Measurements from ENCODE around the gene HIPK3.
A peak's percentile ranks its signal among the peaks of the same experiment; 100 is the strongest.

HIPK3 gene

GRCh38 chr11:33323421-33323820, 66.2 kb downstream of the HIPK3 start:
- Histone ChIP-seq H3K9me2 (replicated peaks; ENCODE audit: low read depth, low read length) (no peaks in the 10 kb centered on the region), H3K4me2 (ENCODE audit: low read depth, low read length, poor library complexity, severe bottlenecking) (no peak overlapping the region), H3K27me3 (ENCODE audit: insufficient read depth, low read length, poor library complexity, severe bottlenecking) (no peaks in the 10 kb centered on the region), H4K20me1 (ENCODE audit: insufficient read depth, low read length, poor library complexity, severe bottlenecking) (peaks cover 11% of the 10 kb centered on the region), H3K36me3 (ENCODE audit: insufficient read depth, low read length) (no peaks in the 10 kb centered on the region), H3K9ac (ENCODE audit: low read depth, low read length, poor library complexity, severe bottlenecking) (no peak overlapping the region), H3K79me2 (ENCODE audit: insufficient read depth, low read length) (peaks cover 75% of the 10 kb centered on the region), H3K4me1 (ENCODE audit: insufficient read depth, low read length, poor library complexity, severe bottlenecking) (peaks cover 12% of the 10 kb centered on the region), H2AFZ (ENCODE audit: low read length) (no peak overlapping the region), H3K9me3 (ENCODE audit: insufficient read depth, low read depth, low read length) (no peaks in the 10 kb centered on the region), H3F3A (ENCODE audit: low read depth) (no peaks in the 10 kb centered on the region), H3K4me3 (ENCODE audit: low read length, poor library complexity, severe bottlenecking) (no peak overlapping the region)
- TF ChIP-seq CTCF (conservative IDR thresholded peaks at IDR 0.05; ENCODE audit: low read length) (peak; percentile 23), EZH2phosphoT487 (IDR thresholded peaks at IDR 0.05; ENCODE audit: borderline replicate concordance) (no peak)

DNA sequence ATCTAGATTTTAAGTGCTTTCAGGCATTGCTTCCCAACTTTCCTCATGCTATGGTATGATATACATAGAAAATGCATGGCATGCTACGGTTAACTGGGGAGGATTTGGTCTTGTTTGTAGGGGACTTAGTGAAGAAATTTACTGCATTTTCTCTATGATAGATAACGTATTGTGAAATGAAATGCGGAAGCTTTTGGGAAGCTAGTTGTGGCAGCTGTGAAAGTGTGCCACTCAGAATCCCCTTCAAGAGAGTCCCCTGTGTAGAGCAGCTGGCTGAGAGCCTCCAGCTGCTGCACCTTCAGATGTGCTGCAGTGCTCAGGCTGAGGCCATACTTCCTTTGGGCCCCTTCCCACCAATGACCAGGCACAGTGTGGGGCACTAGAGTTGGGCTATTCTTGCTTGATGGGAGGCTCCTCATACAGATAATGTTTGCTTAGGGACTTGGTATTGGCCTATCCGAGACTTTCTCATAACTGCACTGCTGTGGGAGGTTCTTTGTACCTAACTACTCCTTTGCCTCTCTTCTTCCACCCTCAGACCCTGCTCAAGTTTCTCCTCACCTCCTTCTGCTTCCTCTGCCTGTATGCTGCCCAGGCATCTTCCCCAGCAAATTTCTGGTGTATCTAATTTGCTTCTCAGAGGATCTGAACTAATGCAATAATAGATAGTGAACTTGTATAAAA, 67.3 kb downstream of the HIPK3 start:
- H3K27me3 ChIP-seq (ENCODE audit: insufficient read depth, low read length, poor library complexity, severe bottlenecking): no peaks in the 10 kb centered on the region
- no peak overlapping the region for H2AFZ ChIP-seq (ENCODE audit: low read length)
- no peaks in the 10 kb centered on the region for H3K36me3 ChIP-seq (ENCODE audit: insufficient read depth, low read length)
- peaks cover 11% of the 10 kb centered on the region for H4K20me1 ChIP-seq (ENCODE audit: insufficient read depth, low read length, poor library complexity, severe bottlenecking)
- no peaks in the 10 kb centered on the region for H3K9me2 ChIP-seq (replicated peaks; ENCODE audit: low read depth, low read length)
- H3K9ac ChIP-seq (ENCODE audit: low read depth, low read length, poor library complexity, severe bottlenecking): no peak overlapping the region
- no peaks in the 10 kb centered on the region for H3K9me3 ChIP-seq (ENCODE audit: insufficient read depth, low read depth, low read length)
- H3K4me2 ChIP-seq (ENCODE audit: low read depth, low read length, poor library complexity, severe bottlenecking): no peak overlapping the region
- no peak overlapping the region for H3K4me3 ChIP-seq (ENCODE audit: low read length, poor library complexity, severe bottlenecking)
- peaks cover 12% of the 10 kb centered on the region for H3K4me1 ChIP-seq (ENCODE audit: insufficient read depth, low read length, poor library complexity, severe bottlenecking)
- TF ChIP-seq CTCF (conservative IDR thresholded peaks at IDR 0.05; ENCODE audit: low read length) (no peak), EZH2phosphoT487 (IDR thresholded peaks at IDR 0.05; ENCODE audit: borderline replicate concordance) (no peak)
- H3K79me2 ChIP-seq (ENCODE audit: insufficient read depth, low read length): peaks cover 74% of the 10 kb centered on the region
- no peaks in the 10 kb centered on the region for H3F3A ChIP-seq (ENCODE audit: low read depth)

- Histone ChIP-seq H3K79me2 (ENCODE audit: insufficient read depth, low read length) (peaks cover 64% of the 10 kb centered on the region), H3K9ac (ENCODE audit: low read depth, low read length, poor library complexity, severe bottlenecking) (no peak overlapping the region), H3K27me3 (ENCODE audit: insufficient read depth, low read length, poor library complexity, severe bottlenecking) (no peaks in the 10 kb centered on the region), H3F3A (ENCODE audit: low read depth) (no peaks in the 10 kb centered on the region), H3K4me2 (ENCODE audit: low read depth, low read length, poor library complexity, severe bottlenecking) (no peak overlapping the region), H3K9me3 (ENCODE audit: insufficient read depth, low read depth, low read length) (no peaks in the 10 kb centered on the region), H3K9me2 (replicated peaks; ENCODE audit: low read depth, low read length) (no peaks in the 10 kb centered on the region), H2AFZ (ENCODE audit: low read length) (no peak overlapping the region), H3K36me3 (ENCODE audit: insufficient read depth, low read length) (no peaks in the 10 kb centered on the region; the same call in 1 of the 2 replicates), H3K4me3 (ENCODE audit: low read length, poor library complexity, severe bottlenecking) (no peak overlapping the region), H3K4me1 (ENCODE audit: insufficient read depth, low read length, poor library complexity, severe bottlenecking) (peaks cover 2% of the 10 kb centered on the region), H4K20me1 (ENCODE audit: insufficient read depth, low read length, poor library complexity, severe bottlenecking) (peaks cover 11% of the 10 kb centered on the region)
- TF ChIP-seq CTCF (conservative IDR thresholded peaks at IDR 0.05; ENCODE audit: low read length) (no peak), EZH2phosphoT487 (IDR thresholded peaks at IDR 0.05; ENCODE audit: borderline replicate concordance) (no peak)
Observed at GRCh38 chr11:33325451-33325850, 68.3 kb downstream of the HIPK3 start.

All from Loucy (cell line).